ENCODE results near the gene METTL17. TPM values are rescaled to one million over a fixed set of nuclear protein-coding genes. Genes with fewer than 3 reads are reported as not detected.

METTL17 gene
- total and polyA plus RNA-seq, 2 of the 13 experiments (the other 11 are each of a cell fraction or from before 2014, with no cell fraction given): 122 to 199 TPM

DNA sequence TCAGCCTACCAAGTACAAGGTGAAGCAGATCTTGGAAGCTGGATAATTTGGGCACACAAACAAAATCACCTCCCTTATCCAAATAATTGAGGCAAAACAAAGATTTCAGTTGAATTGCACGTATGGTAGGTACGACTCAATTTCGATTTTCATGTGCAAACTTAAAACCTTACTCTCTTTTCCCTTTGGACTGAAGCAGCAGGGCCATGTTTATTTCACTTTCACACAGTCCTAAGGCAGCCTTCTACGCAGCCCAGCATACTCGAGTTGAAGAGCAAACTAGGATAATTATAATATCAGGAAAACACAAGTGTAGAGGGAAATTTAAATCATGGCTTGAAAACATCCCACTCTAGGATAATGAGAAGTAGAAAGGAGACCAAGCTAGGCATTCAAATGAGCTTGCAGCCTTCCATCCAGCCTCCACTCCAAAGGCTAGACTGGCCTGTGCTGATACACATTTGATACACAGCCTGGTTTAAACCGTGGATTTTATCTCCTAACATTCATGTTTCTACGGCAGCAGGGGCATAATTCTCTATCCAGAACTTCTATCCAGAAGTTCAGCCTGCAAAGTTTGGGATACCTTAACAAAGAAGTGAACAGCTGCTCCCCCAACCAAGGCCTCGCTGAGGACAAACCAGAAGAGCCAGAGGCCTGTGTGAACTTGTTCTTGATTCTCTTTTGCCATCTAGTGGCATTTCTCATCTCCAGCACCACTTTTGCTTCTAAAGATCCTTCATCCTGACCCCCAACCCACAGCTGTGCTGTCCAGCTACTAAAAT, 50.0 kb downstream of the METTL17 start (continued):
- TF ChIP-seq, protein P1, sequence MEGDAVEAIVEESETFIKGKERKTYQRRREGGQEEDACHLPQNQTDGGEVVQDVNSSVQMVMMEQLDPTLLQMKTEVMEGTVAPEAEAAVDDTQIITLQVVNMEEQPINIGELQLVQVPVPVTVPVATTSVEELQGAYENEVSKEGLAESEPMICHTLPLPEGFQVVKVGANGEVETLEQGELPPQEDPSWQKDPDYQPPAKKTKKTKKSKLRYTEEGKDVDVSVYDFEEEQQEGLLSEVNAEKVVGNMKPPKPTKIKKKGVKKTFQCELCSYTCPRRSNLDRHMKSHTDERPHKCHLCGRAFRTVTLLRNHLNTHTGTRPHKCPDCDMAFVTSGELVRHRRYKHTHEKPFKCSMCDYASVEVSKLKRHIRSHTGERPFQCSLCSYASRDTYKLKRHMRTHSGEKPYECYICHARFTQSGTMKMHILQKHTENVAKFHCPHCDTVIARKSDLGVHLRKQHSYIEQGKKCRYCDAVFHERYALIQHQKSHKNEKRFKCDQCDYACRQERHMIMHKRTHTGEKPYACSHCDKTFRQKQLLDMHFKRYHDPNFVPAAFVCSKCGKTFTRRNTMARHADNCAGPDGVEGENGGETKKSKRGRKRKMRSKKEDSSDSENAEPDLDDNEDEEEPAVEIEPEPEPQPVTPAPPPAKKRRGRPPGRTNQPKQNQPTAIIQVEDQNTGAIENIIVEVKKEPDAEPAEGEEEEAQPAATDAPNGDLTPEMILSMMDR (CRISPR knock-in tag; IDR thresholded peaks at IDR 0.05): peak; percentile 93
- TF ChIP-seq NR1H2 (CRISPR knock-in tag; IDR thresholded peaks at IDR 0.05; ENCODE audit: borderline replicate concordance, low read depth): no peak
- no peak for TF ChIP-seq ZNF317 (CRISPR knock-in tag; IDR thresholded peaks at IDR 0.05)
- TF ChIP-seq SRSF4 (IDR thresholded peaks at IDR 0.05; ENCODE audit: low read depth, low read length, poor library complexity, severe bottlenecking): no peak
- TF ChIP-seq ZNF670 (CRISPR knock-in tag; IDR thresholded peaks at IDR 0.05; ENCODE audit: borderline replicate concordance): no peak
- TF ChIP-seq ZNF83 (CRISPR knock-in tag; IDR thresholded peaks at IDR 0.05; ENCODE audit: borderline replicate concordance): no peak
- no peak for TF ChIP-seq ZBTB42 (CRISPR knock-in tag; IDR thresholded peaks at IDR 0.05)
- TF ChIP-seq, protein P2, sequence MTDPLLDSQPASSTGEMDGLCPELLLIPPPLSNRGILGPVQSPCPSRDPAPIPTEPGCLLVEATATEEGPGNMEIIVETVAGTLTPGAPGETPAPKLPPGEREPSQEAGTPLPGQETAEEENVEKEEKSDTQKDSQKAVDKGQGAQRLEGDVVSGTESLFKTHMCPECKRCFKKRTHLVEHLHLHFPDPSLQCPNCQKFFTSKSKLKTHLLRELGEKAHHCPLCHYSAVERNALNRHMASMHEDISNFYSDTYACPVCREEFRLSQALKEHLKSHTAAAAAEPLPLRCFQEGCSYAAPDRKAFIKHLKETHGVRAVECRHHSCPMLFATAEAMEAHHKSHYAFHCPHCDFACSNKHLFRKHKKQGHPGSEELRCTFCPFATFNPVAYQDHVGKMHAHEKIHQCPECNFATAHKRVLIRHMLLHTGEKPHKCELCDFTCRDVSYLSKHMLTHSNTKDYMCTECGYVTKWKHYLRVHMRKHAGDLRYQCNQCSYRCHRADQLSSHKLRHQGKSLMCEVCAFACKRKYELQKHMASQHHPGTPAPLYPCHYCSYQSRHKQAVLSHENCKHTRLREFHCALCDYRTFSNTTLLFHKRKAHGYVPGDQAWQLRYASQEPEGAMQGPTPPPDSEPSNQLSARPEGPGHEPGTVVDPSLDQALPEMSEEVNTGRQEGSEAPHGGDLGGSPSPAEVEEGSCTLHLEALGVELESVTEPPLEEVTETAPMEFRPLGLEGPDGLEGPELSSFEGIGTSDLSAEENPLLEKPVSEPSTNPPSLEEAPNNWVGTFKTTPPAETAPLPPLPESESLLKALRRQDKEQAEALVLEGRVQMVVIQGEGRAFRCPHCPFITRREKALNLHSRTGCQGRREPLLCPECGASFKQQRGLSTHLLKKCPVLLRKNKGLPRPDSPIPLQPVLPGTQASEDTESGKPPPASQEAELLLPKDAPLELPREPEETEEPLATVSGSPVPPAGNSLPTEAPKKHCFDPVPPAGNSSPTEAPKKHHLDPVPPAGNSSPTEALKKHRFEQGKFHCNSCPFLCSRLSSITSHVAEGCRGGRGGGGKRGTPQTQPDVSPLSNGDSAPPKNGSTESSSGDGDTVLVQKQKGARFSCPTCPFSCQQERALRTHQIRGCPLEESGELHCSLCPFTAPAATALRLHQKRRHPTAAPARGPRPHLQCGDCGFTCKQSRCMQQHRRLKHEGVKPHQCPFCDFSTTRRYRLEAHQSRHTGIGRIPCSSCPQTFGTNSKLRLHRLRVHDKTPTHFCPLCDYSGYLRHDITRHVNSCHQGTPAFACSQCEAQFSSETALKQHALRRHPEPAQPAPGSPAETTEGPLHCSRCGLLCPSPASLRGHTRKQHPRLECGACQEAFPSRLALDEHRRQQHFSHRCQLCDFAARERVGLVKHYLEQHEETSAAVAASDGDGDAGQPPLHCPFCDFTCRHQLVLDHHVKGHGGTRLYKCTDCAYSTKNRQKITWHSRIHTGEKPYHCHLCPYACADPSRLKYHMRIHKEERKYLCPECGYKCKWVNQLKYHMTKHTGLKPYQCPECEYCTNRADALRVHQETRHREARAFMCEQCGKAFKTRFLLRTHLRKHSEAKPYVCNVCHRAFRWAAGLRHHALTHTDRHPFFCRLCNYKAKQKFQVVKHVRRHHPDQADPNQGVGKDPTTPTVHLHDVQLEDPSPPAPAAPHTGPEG (CRISPR knock-in tag; IDR thresholded peaks at IDR 0.05): no peak
- TF ChIP-seq, protein P3, sequence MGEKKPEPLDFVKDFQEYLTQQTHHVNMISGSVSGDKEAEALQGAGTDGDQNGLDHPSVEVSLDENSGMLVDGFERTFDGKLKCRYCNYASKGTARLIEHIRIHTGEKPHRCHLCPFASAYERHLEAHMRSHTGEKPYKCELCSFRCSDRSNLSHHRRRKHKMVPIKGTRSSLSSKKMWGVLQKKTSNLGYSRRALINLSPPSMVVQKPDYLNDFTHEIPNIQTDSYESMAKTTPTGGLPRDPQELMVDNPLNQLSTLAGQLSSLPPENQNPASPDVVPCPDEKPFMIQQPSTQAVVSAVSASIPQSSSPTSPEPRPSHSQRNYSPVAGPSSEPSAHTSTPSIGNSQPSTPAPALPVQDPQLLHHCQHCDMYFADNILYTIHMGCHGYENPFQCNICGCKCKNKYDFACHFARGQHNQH (CRISPR knock-in tag; IDR thresholded peaks at IDR 0.05): 0 out of 2 replicates have a peak, but pooled peaks have one; percentile 26
- no peak for TF ChIP-seq HNRNPLL (IDR thresholded peaks at IDR 0.05; ENCODE audit: low read depth, low read length, poor library complexity, severe bottlenecking)
- TF ChIP-seq, protein P4, sequence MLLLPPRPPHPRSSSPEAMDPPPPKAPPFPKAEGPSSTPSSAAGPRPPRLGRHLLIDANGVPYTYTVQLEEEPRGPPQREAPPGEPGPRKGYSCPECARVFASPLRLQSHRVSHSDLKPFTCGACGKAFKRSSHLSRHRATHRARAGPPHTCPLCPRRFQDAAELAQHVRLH (CRISPR knock-in tag; IDR thresholded peaks at IDR 0.05; ENCODE audit: borderline replicate concordance, low read depth): peak; percentile 51; the same call in 1 of the 2 replicates
- no peak; the same call in 1 of the 2 replicates for TF ChIP-seq MEIS1 (CRISPR knock-in tag; IDR thresholded peaks at IDR 0.05; ENCODE audit: borderline replicate concordance)
- TF ChIP-seq, protein P5, sequence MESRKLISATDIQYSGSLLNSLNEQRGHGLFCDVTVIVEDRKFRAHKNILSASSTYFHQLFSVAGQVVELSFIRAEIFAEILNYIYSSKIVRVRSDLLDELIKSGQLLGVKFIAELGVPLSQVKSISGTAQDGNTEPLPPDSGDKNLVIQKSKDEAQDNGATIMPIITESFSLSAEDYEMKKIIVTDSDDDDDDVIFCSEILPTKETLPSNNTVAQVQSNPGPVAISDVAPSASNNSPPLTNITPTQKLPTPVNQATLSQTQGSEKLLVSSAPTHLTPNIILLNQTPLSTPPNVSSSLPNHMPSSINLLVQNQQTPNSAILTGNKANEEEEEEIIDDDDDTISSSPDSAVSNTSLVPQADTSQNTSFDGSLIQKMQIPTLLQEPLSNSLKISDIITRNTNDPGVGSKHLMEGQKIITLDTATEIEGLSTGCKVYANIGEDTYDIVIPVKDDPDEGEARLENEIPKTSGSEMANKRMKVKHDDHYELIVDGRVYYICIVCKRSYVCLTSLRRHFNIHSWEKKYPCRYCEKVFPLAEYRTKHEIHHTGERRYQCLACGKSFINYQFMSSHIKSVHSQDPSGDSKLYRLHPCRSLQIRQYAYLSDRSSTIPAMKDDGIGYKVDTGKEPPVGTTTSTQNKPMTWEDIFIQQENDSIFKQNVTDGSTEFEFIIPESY (CRISPR knock-in tag; IDR thresholded peaks at IDR 0.05): no peak
- TF ChIP-seq ZNF432 (CRISPR knock-in tag; IDR thresholded peaks at IDR 0.05; ENCODE audit: borderline replicate concordance): no peak
- TF ChIP-seq ZNF598 (CRISPR knock-in tag; IDR thresholded peaks at IDR 0.05; ENCODE audit: borderline replicate concordance): no peak
- 0 out of 2 replicates have a peak, but pooled peaks have one; percentile 59 for TF ChIP-seq ZNF430 (CRISPR knock-in tag; IDR thresholded peaks at IDR 0.05)
- peak; percentile 16; the same call in 1 of the 2 replicates for TF ChIP-seq ZSCAN9 (CRISPR knock-in tag; IDR thresholded peaks at IDR 0.05; ENCODE audit: borderline replicate concordance)

Data from HepG2 (cell line).